ENCODE measurements around the gene LAMC3. TPM values are rescaled to one million over a fixed set of nuclear protein-coding genes. Genes with fewer than 3 reads are reported as not detected.

The LAMC3 gene
- total RNA-seq, 4 donors from 2014 or later = 0.06 to 0.50 (median 0.34) TPM; not detected in 1

- Histone ChIP-seq H3K4me3 (no peak overlapping the region), H3K27ac (replicated peaks in 1 of 4) (no peak overlapping the region), H3K27me3 (peaks cover 0 to 23% (median 0%) of the 10 kb centered on the region in 4 donors), H3K9me3 (no peaks in the 10 kb centered on the region), H3K4me1 (no peaks in the 10 kb centered on the region), H3K36me3 (no peaks in the 10 kb centered on the region)
- intact Hi-C loops (cut with DNase I) = loop anchor here (10.0 kb wide), 1 partner anchor 86 kb away; no protein-coding TSS in a partner anchor
- 91% methylated on average over 10 of the region's 13 CpGs for WGBS
- TF ChIP-seq POLR2A (IDR thresholded peaks at IDR 0.05; ENCODE audit: low read depth) (no peak), EP300 (IDR thresholded peaks at IDR 0.05) (no peak), CTCF (IDR thresholded peaks at IDR 0.05) (no peak), POLR2AphosphoS5 (IDR thresholded peaks at IDR 0.05) (no peak)
- no peak for DNase-seq (ENCODE audit: extremely low spot score)
These were observed 21.4 kb downstream of the LAMC3 start for GRCh38 chr9:131030239-131031004.

GRCh38 chr9:131031005-131031641 is 22.1 kb downstream of the LAMC3 start:
- DNase-seq (ENCODE audit: extremely low spot score) = no peak
- Histone ChIP-seq H3K4me1 (no peaks in the 10 kb centered on the region), H3K27me3 (peaks cover 0 to 16% (median 0%) of the 10 kb centered on the region in 4 donors), H3K27ac (replicated peaks in 1 of 4) (no peak overlapping the region), H3K36me3 (no peaks in the 10 kb centered on the region), H3K4me3 (no peak overlapping the region), H3K9me3 (no peaks in the 10 kb centered on the region)
- intact Hi-C loops (cut with DNase I) = loop anchor here (10.0 kb wide), 1 partner anchor 86 kb away; no protein-coding TSS in a partner anchor
- WGBS = 93% methylated on average over 5 of the region's 17 CpGs
- TF ChIP-seq POLR2AphosphoS5 (IDR thresholded peaks at IDR 0.05) = no peak
- no peak for TF ChIP-seq EP300 (IDR thresholded peaks at IDR 0.05)
- TF ChIP-seq CTCF (IDR thresholded peaks at IDR 0.05) = no peak
- no peak for TF ChIP-seq POLR2A (IDR thresholded peaks at IDR 0.05; ENCODE audit: low read depth)

GRCh38 chr9:131031642-131032005 is 22.6 kb downstream of the LAMC3 start:
- intact Hi-C loops (cut with DNase I) = loop anchor here (10.0 kb wide), 1 partner anchor 87 kb away; no protein-coding TSS in a partner anchor
- Histone ChIP-seq H3K27ac (replicated peaks in 1 of 4) (no peak overlapping the region), H3K4me3 (no peak overlapping the region), H3K36me3 (no peaks in the 10 kb centered on the region), H3K27me3 (peaks cover 0 to 13% (median 0%) of the 10 kb centered on the region in 4 donors), H3K9me3 (no peaks in the 10 kb centered on the region), H3K4me1 (peaks cover 0 to 2% (median 1%) of the 10 kb centered on the region in 4 donors)
- 86% methylated on average over 6 of the region's 7 CpGs for WGBS
- DNase-seq (ENCODE audit: extremely low spot score) = no peak
- TF ChIP-seq EP300 (IDR thresholded peaks at IDR 0.05) (no peak), CTCF (IDR thresholded peaks at IDR 0.05) (no peak), POLR2AphosphoS5 (IDR thresholded peaks at IDR 0.05) (no peak), POLR2A (IDR thresholded peaks at IDR 0.05; ENCODE audit: low read depth) (no peak)

- intact Hi-C loops (cut with DNase I) = loop anchor here (10.0 kb wide), 1 partner anchor 88 kb away; no protein-coding TSS in a partner anchor
- WGBS = 85% methylated on average over 12 of the region's 12 CpGs
- no peaks in the 10 kb centered on the region for H3K36me3 ChIP-seq
These were observed 23.4 kb downstream of the LAMC3 start for GRCh38 chr9:131032384-131032783.

More at GRCh38 chr9:131032384-131032783, 23.4 kb downstream of the LAMC3 start:
- Histone ChIP-seq H3K4me1 (peaks cover 7 to 10% (median 9%) of the 10 kb centered on the region in 4 donors), H3K4me3 (no peak overlapping the region), H3K9me3 (no peaks in the 10 kb centered on the region), H3K27ac (replicated peaks in 1 of 4) (no peak overlapping the region), H3K27me3 (peaks cover 0 to 6% (median 0%) of the 10 kb centered on the region in 4 donors)
- DNase-seq (ENCODE audit: extremely low spot score) = no peak
- TF ChIP-seq POLR2AphosphoS5 (IDR thresholded peaks at IDR 0.05) = no peak
- TF ChIP-seq POLR2A (IDR thresholded peaks at IDR 0.05; ENCODE audit: low read depth) = no peak
- no peak for TF ChIP-seq EP300 (IDR thresholded peaks at IDR 0.05)
- no peak for TF ChIP-seq CTCF (IDR thresholded peaks at IDR 0.05)
